ENCODE results near the gene FOSB. TPM values are rescaled to one million over a fixed set of nuclear protein-coding genes. Genes with fewer than 3 reads are reported as not detected.

Gene FOSB
- polyA plus RNA-seq, 4 donors = 0.89 to 82.1 (median 10.6) TPM

- H3K4me1 ChIP-seq (ENCODE audit: control insufficient read depth in 3 of 3, insufficient read depth in 2 of 3, low read depth in 1 of 3, low read length in 2 of 3) = peaks cover 9 to 23% (median 16%) of the 10 kb centered on the region in 3 donors
- DNase-seq (no peak), FAIRE-seq (no peak)
- no peaks in the 10 kb centered on the region for H3K27me3 ChIP-seq (ENCODE audit: control insufficient read depth in 3 of 3, insufficient read depth in 3 of 3, low read length in 3 of 3)
- no peaks in the 10 kb centered on the region for H3K9me3 ChIP-seq (ENCODE audit: control insufficient read depth in 2 of 2, insufficient read depth in 1 of 2, low read depth in 1 of 2, low read length in 1 of 2)
- H3K4me3 ChIP-seq (ENCODE audit: low read depth in 1 of 3, low read length in 3 of 3) = no peak overlapping the region
- peak overlapping the region in 2 of 3 donors; percentile 11 to 30 for H3K27ac ChIP-seq (ENCODE audit: low read depth in 1 of 3, low read length in 2 of 3)
- H3K36me3 ChIP-seq (ENCODE audit: control insufficient read depth in 3 of 3, insufficient read depth in 2 of 3, low read depth in 1 of 3, low read length in 3 of 3) = peaks cover 3 to 84% (median 15%) of the 10 kb centered on the region in 3 donors
- WGBS, 3 donors = 88 to 89% (median 88%) methylated on average over 48 to 50 of the region's 50 CpGs
Measured at GRCh38 chr19:45517641-45518468, 50.1 kb downstream of the FOSB start.

DNA sequence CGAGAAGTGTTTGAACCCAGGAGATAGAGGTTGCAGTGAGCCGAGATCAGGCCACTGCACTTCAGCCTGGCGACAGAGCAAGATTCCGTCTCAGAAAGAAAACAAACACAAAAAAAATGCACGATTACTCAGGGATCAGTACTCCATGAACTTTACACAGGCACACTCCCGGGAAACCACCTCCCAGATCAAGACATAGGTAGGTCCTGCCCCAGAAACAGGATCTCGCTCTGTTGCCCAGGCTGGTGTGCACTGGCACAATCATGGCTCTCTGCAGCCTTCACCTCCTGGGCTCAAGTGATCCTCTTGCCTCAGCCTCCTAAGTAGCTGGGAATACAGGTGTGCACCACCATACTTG, 50.7 kb downstream of the FOSB start:
- H3K27me3 ChIP-seq (ENCODE audit: control insufficient read depth in 3 of 3, insufficient read depth in 3 of 3, low read length in 3 of 3) = no peaks in the 10 kb centered on the region
- FAIRE-seq = no peak
- H3K27ac ChIP-seq (ENCODE audit: low read depth in 1 of 3, low read length in 2 of 3) = peak overlapping the region in 2 of 3 donors; percentile 3 to 11
- peaks cover 9 to 23% (median 14%) of the 10 kb centered on the region in 3 donors for H3K4me1 ChIP-seq (ENCODE audit: control insufficient read depth in 3 of 3, insufficient read depth in 2 of 3, low read depth in 1 of 3, low read length in 2 of 3)
- H3K4me3 ChIP-seq (ENCODE audit: low read depth in 1 of 3, low read length in 3 of 3) = no peak overlapping the region
- peak; percentile 31 to 86 for DNase-seq
- H3K36me3 ChIP-seq (ENCODE audit: control insufficient read depth in 3 of 3, insufficient read depth in 2 of 3, low read depth in 1 of 3, low read length in 3 of 3) = peaks cover 3 to 86% (median 15%) of the 10 kb centered on the region in 3 donors
- H3K9me3 ChIP-seq (ENCODE audit: control insufficient read depth in 2 of 2, insufficient read depth in 1 of 2, low read depth in 1 of 2, low read length in 1 of 2) = no peaks in the 10 kb centered on the region
- WGBS, 3 donors = 23 to 68% (median 31%) methylated on average over 7 of the region's 7 CpGs

DNA sequence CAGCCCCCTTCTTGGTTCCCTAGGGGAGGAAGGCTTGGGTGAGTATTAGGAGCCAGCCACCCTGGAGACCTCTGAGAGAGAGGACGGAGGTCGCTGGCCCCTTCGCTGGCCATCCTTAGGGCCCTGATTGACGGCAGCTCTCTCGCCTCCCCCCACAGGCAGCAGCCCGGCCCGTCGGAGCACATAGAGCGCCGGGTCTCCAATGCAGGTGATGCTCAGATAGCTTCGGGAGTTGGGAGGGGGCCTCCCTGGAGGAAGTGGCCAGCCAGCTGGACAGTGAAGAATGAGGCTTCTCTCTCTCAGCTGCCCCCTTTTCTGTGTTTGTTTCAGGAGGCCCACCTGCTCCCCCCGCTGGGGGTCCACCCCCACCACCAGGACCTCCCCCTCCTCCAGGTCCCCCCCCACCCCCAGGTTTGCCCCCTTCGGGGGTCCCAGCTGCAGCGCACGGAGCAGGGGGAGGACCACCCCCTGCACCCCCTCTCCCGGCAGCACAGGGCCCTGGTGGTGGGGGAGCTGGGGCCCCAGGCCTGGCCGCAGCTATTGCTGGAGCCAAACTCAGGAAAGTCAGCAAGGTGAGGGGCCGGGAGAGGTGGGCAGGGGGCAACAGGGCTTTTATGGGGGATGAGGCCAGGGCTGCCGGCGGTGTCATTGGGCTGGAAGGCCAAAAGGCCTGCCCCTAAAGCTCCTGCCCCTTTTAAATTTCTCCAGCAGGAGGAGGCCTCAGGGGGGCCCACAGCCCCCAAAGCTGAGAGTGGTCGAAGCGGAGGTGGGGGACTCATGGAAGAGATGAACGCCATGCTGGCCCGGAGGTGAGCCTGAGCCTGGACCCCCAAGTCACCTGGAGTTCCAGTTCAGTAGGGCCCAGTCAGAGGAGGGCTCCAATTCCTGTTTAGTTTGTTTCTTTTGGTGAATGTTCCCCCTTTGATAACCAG, 54.5 kb downstream of the FOSB start:
- DNase-seq = no peak
- H3K4me1 ChIP-seq (ENCODE audit: control insufficient read depth in 3 of 3, insufficient read depth in 2 of 3, low read depth in 1 of 3, low read length in 2 of 3) = peaks cover 0 to 2% (median 0%) of the 10 kb centered on the region in 3 donors
- no peak overlapping the region for H3K4me3 ChIP-seq (ENCODE audit: low read depth in 1 of 3, low read length in 3 of 3)
- no peaks in the 10 kb centered on the region for H3K27me3 ChIP-seq (ENCODE audit: control insufficient read depth in 3 of 3, insufficient read depth in 3 of 3, low read length in 3 of 3)
- no peak overlapping the region for H3K27ac ChIP-seq (ENCODE audit: low read depth in 1 of 3, low read length in 2 of 3)
- peaks cover 13 to 95% (median 39%) of the 10 kb centered on the region in 3 donors for H3K36me3 ChIP-seq (ENCODE audit: control insufficient read depth in 3 of 3, insufficient read depth in 2 of 3, low read depth in 1 of 3, low read length in 3 of 3)
- FAIRE-seq = no peak
- H3K9me3 ChIP-seq (ENCODE audit: control insufficient read depth in 2 of 2, insufficient read depth in 1 of 2, low read depth in 1 of 2, low read length in 1 of 2) = no peaks in the 10 kb centered on the region
- 88 to 90% (median 88%) methylated on average over 22 to 24 of the region's 24 CpGs for WGBS, 3 donors

GRCh38 chr19:45523642-45524256, 56.0 kb downstream of the FOSB start:
- H3K27ac ChIP-seq (ENCODE audit: low read depth in 1 of 3, low read length in 2 of 3) = peak overlapping the region in 1 of 3 donors; percentile 19
- peak; percentile 89 to 93 for DNase-seq
- 64 to 70% (median 68%) methylated on average over 9 of the region's 9 CpGs for WGBS, 3 donors
- H3K9me3 ChIP-seq (ENCODE audit: control insufficient read depth in 2 of 2, insufficient read depth in 1 of 2, low read depth in 1 of 2, low read length in 1 of 2) = no peaks in the 10 kb centered on the region
- H3K4me1 ChIP-seq (ENCODE audit: control insufficient read depth in 3 of 3, insufficient read depth in 2 of 3, low read depth in 1 of 3, low read length in 2 of 3) = peaks cover 0 to 5% (median 0%) of the 10 kb centered on the region in 3 donors
- FAIRE-seq = no peak
- peaks cover 13 to 88% (median 37%) of the 10 kb centered on the region in 3 donors for H3K36me3 ChIP-seq (ENCODE audit: control insufficient read depth in 3 of 3, insufficient read depth in 2 of 3, low read depth in 1 of 3, low read length in 3 of 3)
- H3K27me3 ChIP-seq (ENCODE audit: control insufficient read depth in 3 of 3, insufficient read depth in 3 of 3, low read length in 3 of 3) = no peaks in the 10 kb centered on the region
- no peak overlapping the region for H3K4me3 ChIP-seq (ENCODE audit: low read depth in 1 of 3, low read length in 3 of 3)

DNA sequence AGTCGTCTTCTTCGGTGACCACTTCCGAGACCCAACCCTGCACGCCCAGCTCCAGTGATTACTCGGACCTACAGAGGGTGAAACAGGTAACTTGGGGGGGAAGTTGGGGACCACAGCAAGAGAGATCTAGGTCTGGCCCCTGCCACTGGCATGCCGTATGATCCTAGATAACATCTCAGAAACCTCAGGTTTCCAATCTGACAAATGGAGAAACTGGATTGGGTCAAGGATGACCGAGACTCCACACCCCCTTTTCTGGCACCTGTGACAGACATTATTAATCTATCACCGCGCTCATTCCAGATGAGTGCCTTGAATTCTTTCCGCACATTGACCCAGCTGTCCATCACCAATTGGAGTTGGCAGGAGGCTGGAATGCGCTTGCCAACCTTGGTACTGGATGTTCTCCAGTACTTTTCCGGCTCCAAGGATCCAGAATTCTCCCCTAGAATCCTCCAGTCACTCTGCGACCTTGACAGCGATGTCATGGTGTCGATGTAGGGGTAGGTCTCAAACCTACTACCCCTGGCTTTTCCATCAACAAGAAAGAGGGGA, 56.9 kb downstream of the FOSB start:
- Histone ChIP-seq H3K4me3 (ENCODE audit: low read depth in 1 of 3, low read length in 3 of 3) (no peak overlapping the region), H3K9me3 (ENCODE audit: control insufficient read depth in 2 of 2, insufficient read depth in 1 of 2, low read depth in 1 of 2, low read length in 1 of 2) (no peaks in the 10 kb centered on the region), H3K27me3 (ENCODE audit: control insufficient read depth in 3 of 3, insufficient read depth in 3 of 3, low read length in 3 of 3) (peaks cover 0 to 6% (median 0%) of the 10 kb centered on the region in 3 donors), H3K27ac (ENCODE audit: low read depth in 1 of 3, low read length in 2 of 3) (no peak overlapping the region), H3K36me3 (ENCODE audit: control insufficient read depth in 3 of 3, insufficient read depth in 2 of 3, low read depth in 1 of 3, low read length in 3 of 3) (peaks cover 13 to 80% (median 37%) of the 10 kb centered on the region in 3 donors), H3K4me1 (ENCODE audit: control insufficient read depth in 3 of 3, insufficient read depth in 2 of 3, low read depth in 1 of 3, low read length in 2 of 3) (peaks cover 0 to 11% (median 0%) of the 10 kb centered on the region in 3 donors)
- DNase-seq (no peak), FAIRE-seq (no peak)
- WGBS, 3 donors = 89 to 97% (median 95%) methylated on average over 15 of the region's 15 CpGs

Other genes starting within 250 kb of the FOSB start
- 1 to 10 TPM in 3 of 4 donors, under 1 TPM in 1; 0.22 to 2.7 (median 2.1) TPM for gene EXOC3L2, start 222.6 kb upstream of the FOSB start, polyA plus RNA-seq
- gene MARK4, start 216.7 kb upstream of the FOSB start, polyA plus RNA-seq = 10 to 100 TPM in 1 of 4 donors, 1 to 10 TPM in 3; 5.1 to 14.2 (median 7.7) TPM
- 10 to 100 TPM in 2 of 4 donors, 1 to 10 TPM in 1, under 1 TPM in 1; 0.09 to 30.5 (median 14.4) TPM for gene CKM, start 145.1 kb upstream of the FOSB start, polyA plus RNA-seq
- gene KLC3, start 127.2 kb upstream of the FOSB start, polyA plus RNA-seq = under 1 TPM in 1 of 4 donors, not detected in 3; 0.06 TPM
- 10 to 100 TPM in 2 of 4 donors, 1 to 10 TPM in 2; 3.4 to 20.3 (median 7.9) TPM for gene ERCC2, start 97.4 kb upstream of the FOSB start, polyA plus RNA-seq
- 10 to 100 TPM; 12.7 to 30.5 (median 21.3) TPM for gene PPP1R13L, start 62.9 kb upstream of the FOSB start, polyA plus RNA-seq
- gene POLR1G, start 61.4 kb upstream of the FOSB start, polyA plus RNA-seq = 1 to 10 TPM in 2 of 4 donors, under 1 TPM in 2; 0.27 to 4.1 (median 1.9) TPM
- 10 to 100 TPM; 30.3 to 55.0 (median 37.5) TPM for gene ERCC1, start 44.1 kb upstream of the FOSB start, polyA plus RNA-seq
- gene RTN2, start 29.1 kb downstream of the FOSB start, polyA plus RNA-seq = 1 to 10 TPM; 1.6 to 9.1 (median 2.7) TPM
- gene PPM1N, start 30.4 kb downstream of the FOSB start, polyA plus RNA-seq = 1 to 10 TPM in 3 of 4 donors, under 1 TPM in 1; 0.65 to 1.9 (median 1.5) TPM
- 100 to 1,000 TPM in 2 of 4 donors, 10 to 100 TPM in 2; 50.4 to 132 (median 111) TPM for gene VASP, start 39.5 kb downstream of the FOSB start, polyA plus RNA-seq
- 1 to 10 TPM; 4.5 to 9.4 (median 6.4) TPM for gene OPA3, start 116.8 kb downstream of the FOSB start, polyA plus RNA-seq
- 1 to 10 TPM in 1 of 4 donors, under 1 TPM in 3; 0.22 to 3.8 (median 0.51) TPM for gene GPR4, start 134.2 kb downstream of the FOSB start, polyA plus RNA-seq
- 10 to 100 TPM; 18.9 to 39.9 (median 20.8) TPM for gene EML2, start 171.4 kb downstream of the FOSB start, polyA plus RNA-seq
- 1 to 10 TPM in 2 of 4 donors, under 1 TPM in 2; 0.67 to 9.1 (median 0.97) TPM for gene GIPR, start 200.2 kb downstream of the FOSB start, polyA plus RNA-seq
- gene SNRPD2, start 224.0 kb downstream of the FOSB start, polyA plus RNA-seq = 100 to 1,000 TPM; 209 to 422 (median 250) TPM
- gene QPCTL, start 224.7 kb downstream of the FOSB start, polyA plus RNA-seq = 1 to 10 TPM; 4.1 to 8.7 (median 5.5) TPM

Measured in small intestine (tissue), 7 donors.